ENCODE data around the gene KRTAP6-2. TPM values are rescaled to one million over a fixed set of nuclear protein-coding genes. Genes with fewer than 3 reads are reported as not detected.

KRTAP6-2 gene
- total RNA-seq (ENCODE audit: low replicate concordance) = not detected in 2 replicates

GRCh38 chr21:30598802-30599201, at the start of gene KRTAP6-2:
TSS of gene KRTAP6-2 (minus strand) at chr21:30598902. CDS start at chr21:30598874, 28 bp downstream.
- H3K9me3 Mint-ChIP-seq = no peaks in the 10 kb centered on the region
- Histone ChIP-seq H3K27ac (no peak within 1 kb of the TSS), H3K36me3 (no peaks in the 10 kb centered on the region), H3K9ac (no peak within 1 kb of the TSS), H3K27me3 (no peaks in the 10 kb centered on the region), H3K9me3 (ENCODE audit: low read depth) (no peaks in the 10 kb centered on the region), H3K79me2 (ENCODE audit: low read depth) (no peaks in the 10 kb centered on the region), H3K4me1 (no peaks in the 10 kb centered on the region), H4K20me1 (ENCODE audit: low read depth) (no peaks in the 10 kb centered on the region), H3F3A (ENCODE audit: low read depth) (no peaks in the 10 kb centered on the region), H2AFZ (replicated peaks) (no peak within 1 kb of the TSS), H3K4me2 (no peak within 1 kb of the TSS), H3K4me3 (no peak within 1 kb of the TSS)
- H3K27me3 Mint-ChIP-seq (ENCODE audit: insufficient read depth, low read depth) = no peaks in the 10 kb centered on the region
- no peaks in the 10 kb centered on the region for H3K36me3 Mint-ChIP-seq
- no peaks in the 10 kb centered on the region for H3K4me1 Mint-ChIP-seq
- no peak for DNase-seq (ENCODE audit: low spot score)
- TF ChIP-seq EZH2 (IDR thresholded peaks at IDR 0.05) (no peak), EZH2phosphoT487 (IDR thresholded peaks at IDR 0.05) (no peak), CTCF (IDR thresholded peaks at IDR 0.05) (no peak)
- no peak within 1 kb of the TSS for H3K27ac Mint-ChIP-seq
- no peak within 1 kb of the TSS for H3K4me3 Mint-ChIP-seq

GRCh38 chr21:30646904-30647414, 48.3 kb upstream of the KRTAP6-2 start:
- Histone ChIP-seq H3K9me3 (ENCODE audit: low read depth) (peaks cover 3% of the 10 kb centered on the region), H4K20me1 (ENCODE audit: low read depth) (no peaks in the 10 kb centered on the region), H3K27me3 (no peaks in the 10 kb centered on the region), H2AFZ (replicated peaks) (no peak overlapping the region), H3K9ac (no peak overlapping the region), H3K4me2 (no peak overlapping the region), H3K27ac (no peak overlapping the region), H3K4me1 (no peaks in the 10 kb centered on the region), H3K79me2 (ENCODE audit: low read depth) (no peaks in the 10 kb centered on the region), H3K36me3 (no peaks in the 10 kb centered on the region), H3K4me3 (no peak overlapping the region), H3F3A (ENCODE audit: low read depth) (no peaks in the 10 kb centered on the region)
- H3K4me3 Mint-ChIP-seq = no peak overlapping the region
- no peaks in the 10 kb centered on the region for H3K36me3 Mint-ChIP-seq
- no peaks in the 10 kb centered on the region for H3K9me3 Mint-ChIP-seq
- H3K27me3 Mint-ChIP-seq (ENCODE audit: insufficient read depth, low read depth) = peaks cover 2% of the 10 kb centered on the region
- H3K4me1 Mint-ChIP-seq = no peaks in the 10 kb centered on the region
- H3K27ac Mint-ChIP-seq = no peak overlapping the region
- TF ChIP-seq CTCF (IDR thresholded peaks at IDR 0.05) (no peak), EZH2phosphoT487 (IDR thresholded peaks at IDR 0.05) (no peak), EZH2 (IDR thresholded peaks at IDR 0.05) (no peak)
- no peak for DNase-seq (ENCODE audit: low spot score)

- Mint-ChIP-seq H3K9me3 (no peaks in the 10 kb centered on the region), H3K27me3 (ENCODE audit: insufficient read depth, low read depth) (peaks cover 2% of the 10 kb centered on the region), H3K4me3 (no peak within 1 kb of the TSS), H3K4me1 (no peaks in the 10 kb centered on the region), H3K27ac (no peak within 1 kb of the TSS), H3K36me3 (no peaks in the 10 kb centered on the region)
- TF ChIP-seq EZH2 (IDR thresholded peaks at IDR 0.05) (no peak), CTCF (IDR thresholded peaks at IDR 0.05) (no peak), EZH2phosphoT487 (IDR thresholded peaks at IDR 0.05) (no peak)
- no peak for DNase-seq (ENCODE audit: low spot score)
- Histone ChIP-seq H3F3A (ENCODE audit: low read depth) (no peaks in the 10 kb centered on the region), H3K4me2 (no peak within 1 kb of the TSS), H4K20me1 (ENCODE audit: low read depth) (no peaks in the 10 kb centered on the region), H3K36me3 (no peaks in the 10 kb centered on the region), H3K9me3 (ENCODE audit: low read depth) (peaks cover 3% of the 10 kb centered on the region), H3K27ac (no peak within 1 kb of the TSS), H3K79me2 (ENCODE audit: low read depth) (no peaks in the 10 kb centered on the region), H3K4me3 (no peak within 1 kb of the TSS), H3K4me1 (no peaks in the 10 kb centered on the region), H2AFZ (replicated peaks) (no peak within 1 kb of the TSS), H3K27me3 (no peaks in the 10 kb centered on the region), H3K9ac (no peak within 1 kb of the TSS)
Observed at GRCh38 chr21:30642564-30642963, 43.9 kb upstream of the KRTAP6-2 start, which contains the start of gene KRTAP20-3. TSS of gene KRTAP20-3 (plus strand) at chr21:30642864.
